HCT116 (cell line): ENCODE results near the gene TMEM87A. TPM values are rescaled to one million over a fixed set of nuclear protein-coding genes. Genes with fewer than 3 reads are reported as not detected.

Experiments
- ATAC-seq: fragments of 200-7000 bp; cut with Tn5 transposase; 2 replicates; pipeline ENCODE4 v1.9.1; 2020; ENCODE audit warnings: mild to moderate bottlenecking, moderate library complexity
- BruUV-seq: library from RNA; stranded (reverse); fragments of 400-500 nt; replicated peaks from 2 replicates; lab custom pipeline; 2021; lab: Mats Ljungman, UMichigan
- CTCF ChIA-PET: fragments of 300-600 bp; sonication (Branson Sonifier 250); formaldehyde crosslinking; loops from one replicate; lab custom pipeline; 2021; ENCODE audit warnings: antibody characterized with exemption; lab: Charles Lee
- POLR2A ChIA-PET: fragments of 300-600, 350-600 bp; sonication (Branson Sonifier 250); formaldehyde crosslinking; loops from one replicate; lab custom pipeline; 2021; ENCODE audit warnings: antibody characterized with exemption; lab: Charles Lee
- RAD21 ChIA-PET, 2 experiments: fragments of 300-600 bp; sonication (Branson Sonifier 250); formaldehyde crosslinking; loops; one replicate each; lab custom pipeline; 2023; ENCODE audit warnings: low total read pairs in 2 of 2; ENCODE audit not compliant: uncharacterized antibody in 2 of 2, unreplicated experiment in 2 of 2, low non-redundant PET in 1 of 2; lab: Charles Lee
- DNase-seq: peaks from one replicate; pipeline ENCODE4 v3.0.0-alpha.2; 2010; ENCODE audit warnings: low read depth, low spot score
- H2AFZ ChIP-seq: fragments of 200-600 bp; shearing (Covaris generic), sonication (generic); 2 replicates; pipeline ENCODE4 v1.6.1; 2017; ENCODE audit warnings: low read depth, mixed run types, mixed read lengths, antibody characterized with exemption, low read length; ENCODE audit not compliant: poor library complexity, severe bottlenecking
- H3K27ac ChIP-seq: 2 replicates; pipeline ENCODE4 v1.5.1; 2012; ENCODE audit warnings: low read depth, low read length
- H3K27me3 ChIP-seq: fragments of 200-600 bp; sonication (generic); 2 replicates; pipeline ENCODE4 v1.6.1; 2016; ENCODE audit warnings: mixed run types, low read length, mixed read lengths; ENCODE audit not compliant: insufficient read depth
- H3K36me3 ChIP-seq, 2 experiments: fragments of 200-500 bp in 1 of 2; fragments of 200-600 bp in 1 of 2; sonication (Bioruptor generic) in 1 of 2; sonication (generic) in 1 of 2; 2 replicates each; pipeline versions ENCODE4 v1.5.1 to v1.6.1; 2014 to 2016; ENCODE audit warnings: low read length in 2 of 2, inconsistent platforms in 1 of 2, mixed read lengths in 1 of 2, mixed run types in 1 of 2; ENCODE audit not compliant: insufficient read depth in 2 of 2, control insufficient read depth in 1 of 2
- H3K4me1 ChIP-seq, 2 experiments: fragments of 200-600 bp in 1 of 2; sonication (generic) in 1 of 2; 2 replicates each; pipeline versions ENCODE4 v1.5.1 to v1.6.1; 2012 to 2017; ENCODE audit warnings: low read length in 2 of 2, inconsistent platforms in 1 of 2, mild to moderate bottlenecking in 1 of 2, mixed read lengths in 1 of 2, mixed run types in 1 of 2, moderate library complexity in 1 of 2; ENCODE audit not compliant: insufficient read depth in 2 of 2, control insufficient read depth in 1 of 2
- H3K4me2 ChIP-seq: fragments of 200-600 bp; sonication (generic); 2 replicates; pipeline ENCODE4 v1.6.1; 2017; ENCODE audit warnings: mixed run types, low read length, mixed read lengths
- H3K4me3 ChIP-seq, 2 experiments: fragments of 200-600 bp in 1 of 2; sonication (generic) in 1 of 2; replicated peaks in 1 of 2; 2 replicates each; pipeline ENCODE4 v1.5.1; 2011 to 2016; ENCODE audit warnings: low read length in 2 of 2, control low read depth in 1 of 2, low read depth in 1 of 2, mild to moderate bottlenecking in 1 of 2, mixed read lengths in 1 of 2, mixed run types in 1 of 2
- H3K79me2 ChIP-seq: fragments of 200-600 bp; sonication (generic); 2 replicates; pipeline ENCODE4 v1.6.1; 2017; ENCODE audit warnings: mild to moderate bottlenecking, mixed run types, low read length, moderate library complexity, mixed read lengths; ENCODE audit not compliant: insufficient read depth
- H3K9ac ChIP-seq: fragments of 200-600 bp; sonication (generic); 2 replicates; pipeline ENCODE4 v1.6.1; 2016; ENCODE audit warnings: low read length, mixed read lengths
- H3K9me2 ChIP-seq: fragments of 200-600 bp; sonication (generic), shearing (Covaris generic); 2 replicates; pipeline ENCODE4 v1.6.1; 2017; ENCODE audit warnings: mixed run types, mild to moderate bottlenecking, moderate library complexity; ENCODE audit not compliant: insufficient read depth
- H3K9me3 ChIP-seq, 2 experiments: fragments of 200-500 bp in 1 of 2; fragments of 200-600 bp in 1 of 2; sonication (Bioruptor generic) in 1 of 2; sonication (generic) in 1 of 2; 2 replicates each; pipeline ENCODE4 v1.6.1; 2014 to 2017; ENCODE audit warnings: low read length in 2 of 2, mixed read lengths in 2 of 2, inconsistent platforms in 1 of 2, low read depth in 1 of 2, mild to moderate bottlenecking in 1 of 2, mixed run types in 1 of 2, moderate library complexity in 1 of 2; ENCODE audit not compliant: control insufficient read depth in 1 of 2, insufficient read depth in 1 of 2
- H4K20me1 ChIP-seq: fragments of 200-600 bp; sonication (generic), shearing (Covaris generic); 2 replicates; pipeline ENCODE4 v1.6.1; 2017; ENCODE audit warnings: mixed run types, mild to moderate bottlenecking, moderate library complexity; ENCODE audit not compliant: insufficient read depth
- CBX3 ChIP-seq: IDR thresholded peaks from 2 replicates; pipeline ENCODE4 v1.6.1; 2012; ENCODE audit warnings: low read depth
- CEBPB ChIP-seq: IDR thresholded peaks from 2 replicates; pipeline ENCODE4 v1.6.1; 2012; ENCODE audit warnings: low read depth
- EGR1 ChIP-seq: IDR thresholded peaks from 2 replicates; pipeline ENCODE4 v1.6.1; 2012; ENCODE audit warnings: low read depth
- EZH2 ChIP-seq: fragments of 200-600 bp; sonication (generic); IDR thresholded peaks from 2 replicates; pipeline ENCODE4 v1.6.1; 2017; ENCODE audit warnings: antibody characterized with exemption, mixed run types
- EZH2phosphoT487 ChIP-seq: fragments of 200-600 bp; IDR thresholded peaks from 2 replicates; pipeline ENCODE4 v1.6.1; 2018; ENCODE audit warnings: antibody characterized with exemption, borderline replicate concordance
- FOSL1 ChIP-seq: IDR thresholded peaks from 2 replicates; pipeline ENCODE4 v1.6.1; 2012; ENCODE audit warnings: low read depth
- JUND ChIP-seq: IDR thresholded peaks from 2 replicates; pipeline ENCODE4 v1.6.1; 2012
- POLR2AphosphoS5 ChIP-seq: IDR thresholded peaks from 2 replicates; pipeline ENCODE4 v1.6.1; 2011; ENCODE audit warnings: mild to moderate bottlenecking, low read depth, low read length, moderate library complexity
- RAD21 ChIP-seq: IDR thresholded peaks from 2 replicates; pipeline ENCODE4 v1.6.1; 2012; ENCODE audit warnings: low read depth, mild to moderate bottlenecking
- SIN3A ChIP-seq: IDR thresholded peaks from 2 replicates; pipeline ENCODE4 v1.6.1; 2012; ENCODE audit warnings: low read depth
- SRF ChIP-seq: IDR thresholded peaks from 2 replicates; pipeline ENCODE4 v1.6.1; 2012; ENCODE audit warnings: low read depth
- ZFX ChIP-seq: fragments of 450-650 bp; IDR thresholded peaks from 2 replicates; pipeline ENCODE4 v1.6.1; 2017
- intact Hi-C: fragments of 100-400 bp; cut with micrococcal nuclease; formaldehyde crosslinking; loops from 2 replicates; pipeline ENCODE4 v1.10.0; 2022
- total RNA-seq: library from RNA; stranded (reverse); gene quantifications from one replicate; pipeline ENCODE4 v1.2.1, GENCODE V29; 2021; ENCODE audit not compliant: unreplicated experiment
- TF ChIP-seq, protein P1 (sequence below): IDR thresholded peaks from 2 replicates; pipeline ENCODE4 v1.6.1; 2012
- TF ChIP-seq, protein P2 (sequence below): IDR thresholded peaks from 2 replicates; pipeline ENCODE4 v1.6.1; 2011; ENCODE audit warnings: mild to moderate bottlenecking, low read length, moderate library complexity; ENCODE audit not compliant: insufficient replicate concordance; ENCODE audit errors: extremely low read depth
- TF ChIP-seq, protein P3 (sequence below): IDR thresholded peaks from 2 replicates; pipeline ENCODE4 v1.6.1; 2012; ENCODE audit warnings: low read depth
- TF ChIP-seq, protein P4 (sequence below), 3 experiments: fragments of 200-600 bp in 1 of 3; sonication (generic) in 1 of 3; IDR thresholded peaks in 2 of 3; conservative IDR thresholded peaks in 1 of 3; 2 replicates each; pipeline ENCODE4 v1.5.1; 2012 to 2017; ENCODE audit warnings: low read depth in 2 of 3, low read length in 2 of 3, antibody characterized with exemption in 1 of 3, borderline replicate concordance in 1 of 3, control low read depth in 1 of 3, mild to moderate bottlenecking in 1 of 3, mixed read lengths in 1 of 3, mixed run types in 1 of 3, moderate library complexity in 1 of 3; ENCODE audit not compliant: insufficient read depth in 1 of 3

TMEM87A gene
- total RNA-seq, 1 experiment from 2014 or later, result 44.0 TPM

DNA sequence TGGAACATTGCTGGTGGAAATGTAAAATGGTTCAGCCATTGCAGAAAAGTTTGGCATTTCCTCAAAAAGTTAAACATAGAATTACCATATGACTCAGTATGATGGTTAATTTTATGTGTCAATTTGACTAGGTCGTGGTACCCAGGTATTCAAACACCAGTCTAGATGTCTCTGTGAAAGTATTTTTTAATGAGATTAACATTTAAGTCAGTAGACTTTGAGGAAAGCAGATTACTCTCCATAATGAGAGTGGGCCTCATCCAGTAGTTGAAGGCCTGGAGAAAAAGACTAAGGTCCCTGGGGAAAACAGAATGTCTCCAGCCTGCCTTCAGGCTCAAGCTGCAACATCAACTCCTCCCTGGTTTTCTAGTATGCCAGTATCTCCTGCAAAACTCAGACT, 42.3 kb upstream of the TMEM87A start:
- ChIA-PET CTCF (no interaction called here), RAD21 (no interaction called here)
- no peak for ATAC-seq
- no peaks in the 10 kb centered on the region for H3K79me2 ChIP-seq
- H3K9me2 ChIP-seq, result no peaks in the 10 kb centered on the region
- no peak overlapping the region for H3K27ac ChIP-seq
- no peak overlapping the region for H2AFZ ChIP-seq
- no peaks in the 10 kb centered on the region for H3K9me3 ChIP-seq
- no peak overlapping the region for H3K4me2 ChIP-seq
- no peak for TF ChIP-seq ZFX
- TF ChIP-seq, protein P1, sequence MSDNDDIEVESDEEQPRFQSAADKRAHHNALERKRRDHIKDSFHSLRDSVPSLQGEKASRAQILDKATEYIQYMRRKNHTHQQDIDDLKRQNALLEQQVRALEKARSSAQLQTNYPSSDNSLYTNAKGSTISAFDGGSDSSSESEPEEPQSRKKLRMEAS, result no peak
- TF ChIP-seq, protein P2, sequence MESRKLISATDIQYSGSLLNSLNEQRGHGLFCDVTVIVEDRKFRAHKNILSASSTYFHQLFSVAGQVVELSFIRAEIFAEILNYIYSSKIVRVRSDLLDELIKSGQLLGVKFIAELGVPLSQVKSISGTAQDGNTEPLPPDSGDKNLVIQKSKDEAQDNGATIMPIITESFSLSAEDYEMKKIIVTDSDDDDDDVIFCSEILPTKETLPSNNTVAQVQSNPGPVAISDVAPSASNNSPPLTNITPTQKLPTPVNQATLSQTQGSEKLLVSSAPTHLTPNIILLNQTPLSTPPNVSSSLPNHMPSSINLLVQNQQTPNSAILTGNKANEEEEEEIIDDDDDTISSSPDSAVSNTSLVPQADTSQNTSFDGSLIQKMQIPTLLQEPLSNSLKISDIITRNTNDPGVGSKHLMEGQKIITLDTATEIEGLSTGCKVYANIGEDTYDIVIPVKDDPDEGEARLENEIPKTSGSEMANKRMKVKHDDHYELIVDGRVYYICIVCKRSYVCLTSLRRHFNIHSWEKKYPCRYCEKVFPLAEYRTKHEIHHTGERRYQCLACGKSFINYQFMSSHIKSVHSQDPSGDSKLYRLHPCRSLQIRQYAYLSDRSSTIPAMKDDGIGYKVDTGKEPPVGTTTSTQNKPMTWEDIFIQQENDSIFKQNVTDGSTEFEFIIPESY, result no peak
- TF ChIP-seq JUND, result no peak
- no peak for TF ChIP-seq RAD21
- no peak for TF ChIP-seq SRF
- TF ChIP-seq, protein P3, sequence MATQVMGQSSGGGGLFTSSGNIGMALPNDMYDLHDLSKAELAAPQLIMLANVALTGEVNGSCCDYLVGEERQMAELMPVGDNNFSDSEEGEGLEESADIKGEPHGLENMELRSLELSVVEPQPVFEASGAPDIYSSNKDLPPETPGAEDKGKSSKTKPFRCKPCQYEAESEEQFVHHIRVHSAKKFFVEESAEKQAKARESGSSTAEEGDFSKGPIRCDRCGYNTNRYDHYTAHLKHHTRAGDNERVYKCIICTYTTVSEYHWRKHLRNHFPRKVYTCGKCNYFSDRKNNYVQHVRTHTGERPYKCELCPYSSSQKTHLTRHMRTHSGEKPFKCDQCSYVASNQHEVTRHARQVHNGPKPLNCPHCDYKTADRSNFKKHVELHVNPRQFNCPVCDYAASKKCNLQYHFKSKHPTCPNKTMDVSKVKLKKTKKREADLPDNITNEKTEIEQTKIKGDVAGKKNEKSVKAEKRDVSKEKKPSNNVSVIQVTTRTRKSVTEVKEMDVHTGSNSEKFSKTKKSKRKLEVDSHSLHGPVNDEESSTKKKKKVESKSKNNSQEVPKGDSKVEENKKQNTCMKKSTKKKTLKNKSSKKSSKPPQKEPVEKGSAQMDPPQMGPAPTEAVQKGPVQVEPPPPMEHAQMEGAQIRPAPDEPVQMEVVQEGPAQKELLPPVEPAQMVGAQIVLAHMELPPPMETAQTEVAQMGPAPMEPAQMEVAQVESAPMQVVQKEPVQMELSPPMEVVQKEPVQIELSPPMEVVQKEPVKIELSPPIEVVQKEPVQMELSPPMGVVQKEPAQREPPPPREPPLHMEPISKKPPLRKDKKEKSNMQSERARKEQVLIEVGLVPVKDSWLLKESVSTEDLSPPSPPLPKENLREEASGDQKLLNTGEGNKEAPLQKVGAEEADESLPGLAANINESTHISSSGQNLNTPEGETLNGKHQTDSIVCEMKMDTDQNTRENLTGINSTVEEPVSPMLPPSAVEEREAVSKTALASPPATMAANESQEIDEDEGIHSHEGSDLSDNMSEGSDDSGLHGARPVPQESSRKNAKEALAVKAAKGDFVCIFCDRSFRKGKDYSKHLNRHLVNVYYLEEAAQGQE, result no peak
- TF ChIP-seq FOSL1, result no peak
- TF ChIP-seq EZH2phosphoT487, result no peak
- TF ChIP-seq CBX3, result no peak
- TF ChIP-seq EGR1, result no peak
- TF ChIP-seq, protein P4, sequence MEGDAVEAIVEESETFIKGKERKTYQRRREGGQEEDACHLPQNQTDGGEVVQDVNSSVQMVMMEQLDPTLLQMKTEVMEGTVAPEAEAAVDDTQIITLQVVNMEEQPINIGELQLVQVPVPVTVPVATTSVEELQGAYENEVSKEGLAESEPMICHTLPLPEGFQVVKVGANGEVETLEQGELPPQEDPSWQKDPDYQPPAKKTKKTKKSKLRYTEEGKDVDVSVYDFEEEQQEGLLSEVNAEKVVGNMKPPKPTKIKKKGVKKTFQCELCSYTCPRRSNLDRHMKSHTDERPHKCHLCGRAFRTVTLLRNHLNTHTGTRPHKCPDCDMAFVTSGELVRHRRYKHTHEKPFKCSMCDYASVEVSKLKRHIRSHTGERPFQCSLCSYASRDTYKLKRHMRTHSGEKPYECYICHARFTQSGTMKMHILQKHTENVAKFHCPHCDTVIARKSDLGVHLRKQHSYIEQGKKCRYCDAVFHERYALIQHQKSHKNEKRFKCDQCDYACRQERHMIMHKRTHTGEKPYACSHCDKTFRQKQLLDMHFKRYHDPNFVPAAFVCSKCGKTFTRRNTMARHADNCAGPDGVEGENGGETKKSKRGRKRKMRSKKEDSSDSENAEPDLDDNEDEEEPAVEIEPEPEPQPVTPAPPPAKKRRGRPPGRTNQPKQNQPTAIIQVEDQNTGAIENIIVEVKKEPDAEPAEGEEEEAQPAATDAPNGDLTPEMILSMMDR (IDR thresholded peaks at IDR 0.05 in 2 of 3, conservative IDR thresholded peaks at IDR 0.05 in 1 of 3; ENCODE audit: borderline replicate concordance in 1 of 3, insufficient read depth in 1 of 3, low read depth in 2 of 3, low read length in 2 of 3), result no peak
- TF ChIP-seq POLR2AphosphoS5, result no peak
- no peak for TF ChIP-seq CEBPB
- TF ChIP-seq SIN3A, result no peak
- TF ChIP-seq EZH2, result no peak
- TF ChIP-seq, all 23 proteins: peak for 0
- POLR2A ChIA-PET, result no interaction called here
- Histone ChIP-seq H3K27me3 (no peaks in the 10 kb centered on the region), H3K36me3 (no peaks in the 10 kb centered on the region; a peak in 1 of 4 replicates), H3K9ac (no peak overlapping the region), H3K4me3 (no peak overlapping the region), H3K4me1 (no peaks in the 10 kb centered on the region), H4K20me1 (no peaks in the 10 kb centered on the region)
- intact Hi-C loops, result no loop called here
- no TSS peak for BruUV-seq
- no peak for DNase-seq
